ENCODE data around the gene MTHFS.

DNA sequence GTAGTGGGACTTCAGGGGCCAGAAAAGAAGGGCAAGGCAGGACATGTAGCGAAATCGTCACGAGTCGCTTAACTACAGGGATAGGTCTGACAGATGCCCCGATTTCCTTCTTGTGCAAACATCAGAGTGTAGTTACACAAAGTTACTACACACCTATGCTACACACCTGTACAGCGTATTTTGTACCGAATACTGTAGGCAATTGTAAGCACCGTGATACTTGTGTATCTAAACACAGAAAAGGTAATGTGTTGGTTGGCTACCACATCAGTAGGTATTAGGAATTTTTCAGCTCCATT is 515 bp upstream of the MTHFS start:
- TF ChIP-seq POLR2AphosphoS5 (IDR thresholded peaks at IDR 0.05; ENCODE audit: low read depth) = no peak
- TF ChIP-seq, protein P1, sequence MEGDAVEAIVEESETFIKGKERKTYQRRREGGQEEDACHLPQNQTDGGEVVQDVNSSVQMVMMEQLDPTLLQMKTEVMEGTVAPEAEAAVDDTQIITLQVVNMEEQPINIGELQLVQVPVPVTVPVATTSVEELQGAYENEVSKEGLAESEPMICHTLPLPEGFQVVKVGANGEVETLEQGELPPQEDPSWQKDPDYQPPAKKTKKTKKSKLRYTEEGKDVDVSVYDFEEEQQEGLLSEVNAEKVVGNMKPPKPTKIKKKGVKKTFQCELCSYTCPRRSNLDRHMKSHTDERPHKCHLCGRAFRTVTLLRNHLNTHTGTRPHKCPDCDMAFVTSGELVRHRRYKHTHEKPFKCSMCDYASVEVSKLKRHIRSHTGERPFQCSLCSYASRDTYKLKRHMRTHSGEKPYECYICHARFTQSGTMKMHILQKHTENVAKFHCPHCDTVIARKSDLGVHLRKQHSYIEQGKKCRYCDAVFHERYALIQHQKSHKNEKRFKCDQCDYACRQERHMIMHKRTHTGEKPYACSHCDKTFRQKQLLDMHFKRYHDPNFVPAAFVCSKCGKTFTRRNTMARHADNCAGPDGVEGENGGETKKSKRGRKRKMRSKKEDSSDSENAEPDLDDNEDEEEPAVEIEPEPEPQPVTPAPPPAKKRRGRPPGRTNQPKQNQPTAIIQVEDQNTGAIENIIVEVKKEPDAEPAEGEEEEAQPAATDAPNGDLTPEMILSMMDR (IDR thresholded peaks at IDR 0.05; ENCODE audit: insufficient read depth, low read length) = no peak
